ENCODE results near the gene SGCD.

The SGCD gene

DNA sequence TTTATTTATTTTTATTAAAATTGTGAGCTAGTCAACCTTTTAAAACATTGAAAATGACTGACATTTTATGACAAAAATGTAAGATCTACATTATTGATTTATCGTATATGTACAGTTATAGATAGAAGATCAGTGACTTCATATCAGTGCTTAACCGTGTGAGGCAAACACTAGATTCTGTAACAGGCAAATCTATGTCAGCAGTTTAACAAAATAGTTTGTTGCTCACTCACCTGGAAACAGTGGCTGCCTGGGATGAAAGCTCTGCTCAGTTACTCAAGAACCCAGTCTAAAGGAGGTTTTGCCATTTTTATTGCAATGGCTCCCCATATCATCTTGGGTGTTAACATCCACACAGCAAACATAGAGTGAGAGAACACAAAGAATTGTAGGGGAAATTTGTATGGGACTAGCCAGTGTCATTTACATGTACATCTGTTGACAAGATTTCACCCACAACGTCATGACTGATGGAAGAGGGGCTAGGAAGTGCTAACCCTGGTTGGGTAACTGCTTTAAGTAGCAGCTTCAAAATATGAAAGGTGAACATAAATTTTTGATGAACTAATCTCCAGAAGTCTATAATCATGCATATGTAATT lies 49.0 kb downstream of the SGCD start:
- TF ChIP-seq, protein P1, sequence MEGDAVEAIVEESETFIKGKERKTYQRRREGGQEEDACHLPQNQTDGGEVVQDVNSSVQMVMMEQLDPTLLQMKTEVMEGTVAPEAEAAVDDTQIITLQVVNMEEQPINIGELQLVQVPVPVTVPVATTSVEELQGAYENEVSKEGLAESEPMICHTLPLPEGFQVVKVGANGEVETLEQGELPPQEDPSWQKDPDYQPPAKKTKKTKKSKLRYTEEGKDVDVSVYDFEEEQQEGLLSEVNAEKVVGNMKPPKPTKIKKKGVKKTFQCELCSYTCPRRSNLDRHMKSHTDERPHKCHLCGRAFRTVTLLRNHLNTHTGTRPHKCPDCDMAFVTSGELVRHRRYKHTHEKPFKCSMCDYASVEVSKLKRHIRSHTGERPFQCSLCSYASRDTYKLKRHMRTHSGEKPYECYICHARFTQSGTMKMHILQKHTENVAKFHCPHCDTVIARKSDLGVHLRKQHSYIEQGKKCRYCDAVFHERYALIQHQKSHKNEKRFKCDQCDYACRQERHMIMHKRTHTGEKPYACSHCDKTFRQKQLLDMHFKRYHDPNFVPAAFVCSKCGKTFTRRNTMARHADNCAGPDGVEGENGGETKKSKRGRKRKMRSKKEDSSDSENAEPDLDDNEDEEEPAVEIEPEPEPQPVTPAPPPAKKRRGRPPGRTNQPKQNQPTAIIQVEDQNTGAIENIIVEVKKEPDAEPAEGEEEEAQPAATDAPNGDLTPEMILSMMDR (IDR thresholded peaks at IDR 0.05; ENCODE audit: low read depth, low read length), result no peak
- H3K27me3 ChIP-seq (ENCODE audit: insufficient read depth, low read depth, severe bottlenecking), result no peaks in the 10 kb centered on the region
- no peak overlapping the region for H3K4me3 ChIP-seq (ENCODE audit: low read depth, low read length)
- H3K36me3 ChIP-seq, result no peaks in the 10 kb centered on the region; the same call in 1 of the 2 replicates
- DNase-seq, result no peak
- no peak overlapping the region for H3K27ac ChIP-seq
- no peaks in the 10 kb centered on the region for H3K9me3 ChIP-seq (ENCODE audit: severe bottlenecking)

DNA sequence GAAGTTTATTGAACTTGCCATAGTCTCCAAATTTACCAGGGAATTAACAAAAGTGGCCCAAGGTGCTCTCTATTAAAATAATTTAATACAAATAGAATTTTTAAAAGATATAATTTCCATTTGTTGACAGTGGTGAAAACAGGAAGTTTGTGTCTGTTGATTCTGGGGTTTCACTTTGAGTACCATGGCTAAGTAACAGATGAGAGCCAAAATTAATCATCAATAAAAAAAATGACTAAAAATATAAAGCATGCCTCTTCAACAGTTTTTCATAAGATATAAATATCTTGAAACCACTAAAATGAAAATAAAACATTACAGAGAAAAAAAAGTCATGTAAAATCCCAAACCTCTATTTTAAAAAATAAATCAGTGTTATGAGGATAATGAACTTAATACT lies 49.8 kb downstream of the SGCD start:
- TF ChIP-seq, protein P1 (IDR thresholded peaks at IDR 0.05; ENCODE audit: low read depth, low read length), result no peak
- Histone ChIP-seq H3K36me3 (no peaks in the 10 kb centered on the region; the same call in 1 of the 2 replicates), H3K27ac (no peak overlapping the region), H3K9me3 (ENCODE audit: severe bottlenecking) (no peaks in the 10 kb centered on the region), H3K4me3 (ENCODE audit: low read depth, low read length) (no peak overlapping the region), H3K27me3 (ENCODE audit: insufficient read depth, low read depth, severe bottlenecking) (no peaks in the 10 kb centered on the region)
- DNase-seq, result no peak

DNA sequence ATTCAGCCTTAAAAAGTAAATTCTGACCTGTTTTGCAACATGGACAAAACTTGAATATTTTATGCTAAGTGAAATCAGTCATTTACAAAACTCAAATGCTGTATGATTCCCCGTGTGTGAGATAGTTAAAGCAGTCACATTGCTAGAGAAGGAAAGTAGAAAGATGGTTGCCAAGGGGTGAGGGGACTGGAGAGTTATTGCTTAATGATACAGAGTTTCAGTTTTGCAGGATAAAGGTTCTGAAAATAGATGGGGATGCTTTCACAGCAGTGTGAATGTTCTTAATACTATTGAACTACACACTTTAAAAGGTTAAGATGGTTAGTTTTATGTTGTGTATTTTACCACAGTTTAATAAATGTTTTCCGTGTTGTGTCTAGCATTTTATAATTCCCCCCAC lies 51.2 kb downstream of the SGCD start:
- no peaks in the 10 kb centered on the region for H3K36me3 ChIP-seq
- no peak overlapping the region for H3K4me3 ChIP-seq (ENCODE audit: low read depth, low read length)
- no peak for DNase-seq
- H3K27me3 ChIP-seq (ENCODE audit: insufficient read depth, low read depth, severe bottlenecking), result no peaks in the 10 kb centered on the region
- H3K27ac ChIP-seq, result no peak overlapping the region
- no peaks in the 10 kb centered on the region for H3K9me3 ChIP-seq (ENCODE audit: severe bottlenecking)
- TF ChIP-seq, protein P1 (IDR thresholded peaks at IDR 0.05; ENCODE audit: low read depth, low read length), result no peak

DNA sequence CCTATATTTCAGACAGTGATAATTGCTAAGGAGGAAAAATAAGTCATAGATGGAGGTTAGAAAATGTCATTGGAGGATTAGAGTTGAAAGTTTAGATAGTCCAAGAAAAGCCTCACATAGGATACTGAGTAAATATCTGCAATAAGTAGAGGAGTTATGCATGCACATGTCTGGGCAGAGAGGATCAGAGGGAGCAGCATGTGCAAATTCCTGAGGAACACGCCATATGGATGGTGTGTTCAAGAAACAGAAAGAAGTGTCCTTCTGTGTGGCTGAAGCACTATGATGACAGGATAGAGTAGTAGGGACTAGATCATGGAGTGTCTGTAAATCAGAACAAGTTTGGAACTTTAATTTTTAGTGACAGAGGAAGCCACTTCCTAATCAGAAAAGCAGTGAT lies 52.2 kb downstream of the SGCD start:
- Histone ChIP-seq H3K36me3 (no peaks in the 10 kb centered on the region), H3K27ac (no peak overlapping the region), H3K4me3 (ENCODE audit: low read depth, low read length) (no peak overlapping the region), H3K27me3 (ENCODE audit: insufficient read depth, low read depth, severe bottlenecking) (no peaks in the 10 kb centered on the region), H3K9me3 (ENCODE audit: severe bottlenecking) (no peaks in the 10 kb centered on the region)
- TF ChIP-seq, protein P1 (IDR thresholded peaks at IDR 0.05; ENCODE audit: low read depth, low read length), result no peak
- DNase-seq, result no peak

DNA sequence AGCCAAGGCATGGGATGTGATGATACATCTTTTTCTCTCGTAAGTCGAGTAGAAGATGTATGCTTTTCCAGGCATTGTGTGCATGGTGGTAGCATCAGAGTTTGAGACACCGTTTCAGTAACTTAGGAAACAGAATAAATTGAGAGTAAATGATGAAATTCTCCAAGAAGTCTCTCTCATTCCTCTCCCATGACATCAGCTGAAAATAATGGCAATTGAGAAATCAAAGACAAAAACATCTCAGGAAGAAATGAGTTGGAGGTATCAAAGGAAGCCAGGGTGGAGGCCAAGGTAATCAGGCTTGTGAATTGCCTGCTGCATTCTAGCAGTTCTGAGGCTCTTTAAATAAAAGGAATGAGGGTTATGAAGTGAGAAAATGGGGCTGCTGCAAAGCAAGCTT lies 53.9 kb downstream of the SGCD start:
- H3K27ac ChIP-seq, result no peak overlapping the region

More for the DNA sequence above, 53.9 kb downstream of the SGCD start:
- Histone ChIP-seq H3K9me3 (ENCODE audit: severe bottlenecking) (no peaks in the 10 kb centered on the region), H3K27me3 (ENCODE audit: insufficient read depth, low read depth, severe bottlenecking) (no peaks in the 10 kb centered on the region), H3K4me3 (ENCODE audit: low read depth, low read length) (no peak overlapping the region), H3K36me3 (no peaks in the 10 kb centered on the region; the same call in 1 of the 2 replicates)
- DNase-seq, result no peak
- TF ChIP-seq, protein P1 (IDR thresholded peaks at IDR 0.05; ENCODE audit: low read depth, low read length), result no peak

All from WERI-Rb-1 (cell line).